K562 (cell line): Measurements from ENCODE around the gene MAML1.

Experiments
- ASH1L ChIP-seq: fragments of 450-650 bp; IDR thresholded peaks from 2 replicates; pipeline ENCODE4 v1.6.1; 2018; ENCODE audit warnings: borderline replicate concordance, mild to moderate bottlenecking, low read depth; ENCODE audit not compliant: partially characterized antibody
- NR2F6 ChIP-seq: fragments of 450-650 bp; formaldehyde crosslinking; IDR thresholded peaks from 2 replicates; pipeline ENCODE4 v1.4.0; 2020; ENCODE audit warnings: mild to moderate bottlenecking
- NR3C1 ChIP-seq: sonication (generic); formaldehyde crosslinking; IDR thresholded peaks from 2 replicates; pipeline ENCODE4 v1.8.1; 2022; ENCODE audit warnings: missing genetic modification reagents
- PHF20 ChIP-seq: fragments of 450-650 bp; IDR thresholded peaks from 2 replicates; pipeline ENCODE4 v1.6.1; 2018; ENCODE audit not compliant: partially characterized antibody
- RNF2 ChIP-seq: sonication (generic); IDR thresholded peaks from 2 replicates; pipeline ENCODE4 v1.6.1; 2016
- SIN3A ChIP-seq, 2 experiments: fragments of 150-350 bp in 1 of 2; IDR thresholded peaks; 2 replicates each; pipeline ENCODE4 v1.6.1; 2011 to 2016; ENCODE audit warnings: borderline replicate concordance in 2 of 2, low read depth in 2 of 2, low read length in 2 of 2, mild to moderate bottlenecking in 2 of 2, moderate library complexity in 2 of 2; ENCODE audit not compliant: control insufficient read depth in 1 of 2
- ZFX ChIP-seq: sonication (generic); formaldehyde crosslinking; IDR thresholded peaks from 2 replicates; pipeline ENCODE4 v1.8.0; 2022; ENCODE audit warnings: mild to moderate bottlenecking, missing genetic modification reagents, moderate library complexity
- ZNF133 ChIP-seq: fragments of 250-450 bp; sonication (Bioruptor Pico); IDR thresholded peaks from 2 replicates; pipeline ENCODE4 v1.4.0; 2020; ENCODE audit warnings: mild to moderate bottlenecking
- ZNF140 ChIP-seq: fragments of 250-450 bp; sonication (Bioruptor Pico); IDR thresholded peaks from 2 replicates; pipeline ENCODE4 v1.8.0; 2021; ENCODE audit warnings: moderate library complexity, mild to moderate bottlenecking, inconsistent platforms
- ZNF212 ChIP-seq: fragments of 450-650 bp; formaldehyde crosslinking; IDR thresholded peaks from 2 replicates; pipeline ENCODE4 v1.4.0; 2020; ENCODE audit warnings: mild to moderate bottlenecking
- ZNF384 ChIP-seq: IDR thresholded peaks from 2 replicates; pipeline ENCODE4 v1.6.1; 2012; ENCODE audit warnings: low read depth, low read length, improper control_type of control experiment
- TF ChIP-seq, protein P1 (sequence below): sonication (generic); formaldehyde crosslinking; IDR thresholded peaks from 2 replicates; pipeline ENCODE4 v1.9.0; 2022; ENCODE audit warnings: mild to moderate bottlenecking, missing genetic modification reagents
- TF ChIP-seq, protein P2 (sequence below): IDR thresholded peaks from 2 replicates; pipeline ENCODE4 v1.6.1; 2014; ENCODE audit warnings: antibody characterized with exemption

DNA sequence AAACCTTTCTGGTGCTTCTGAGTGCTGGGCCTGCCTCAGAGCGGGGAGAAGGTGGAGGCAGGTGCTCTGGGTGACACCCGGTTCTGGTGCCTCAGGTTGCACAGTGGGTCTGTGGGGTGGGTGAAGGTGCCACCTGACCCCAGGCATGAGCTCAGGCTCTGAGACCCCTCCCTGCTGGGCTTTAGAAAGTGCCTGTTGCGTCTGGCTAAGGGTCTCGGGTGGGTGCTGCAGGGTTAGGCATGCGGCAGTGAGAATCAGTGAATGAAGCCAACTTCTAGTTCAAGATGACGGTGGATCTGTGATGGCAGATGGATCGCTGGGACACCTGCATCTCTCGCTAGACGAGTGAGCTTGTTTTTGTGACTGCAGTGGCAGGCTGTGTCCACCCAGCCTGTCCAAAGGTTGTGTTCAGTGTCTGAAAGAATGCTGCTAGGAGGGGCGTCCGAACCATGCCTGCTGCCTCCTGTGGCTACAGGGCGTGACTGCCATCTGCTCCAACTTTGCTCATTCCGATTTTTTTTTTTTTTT is 93.1 kb downstream of the MAML1 start:
- TF ChIP-seq ZFX (CRISPR knock-in tag) (no peak), ZNF212 (CRISPR knock-in tag) (no peak), ZNF133 (no peak), PHF20 (no peak), RNF2 (no peak), ASH1L (no peak), ZNF384 (no peak), SIN3A (IDR thresholded peaks at IDR 0.05; ENCODE audit: borderline replicate concordance in 2 of 2, control insufficient read depth in 1 of 2, low read depth in 2 of 2, low read length in 2 of 2) (no peak), NR2F6 (CRISPR knock-in tag) (no peak), ZNF140 (CRISPR knock-in tag) (no peak), NR3C1 (CRISPR knock-in tag) (no peak)
- TF ChIP-seq, protein P1, sequence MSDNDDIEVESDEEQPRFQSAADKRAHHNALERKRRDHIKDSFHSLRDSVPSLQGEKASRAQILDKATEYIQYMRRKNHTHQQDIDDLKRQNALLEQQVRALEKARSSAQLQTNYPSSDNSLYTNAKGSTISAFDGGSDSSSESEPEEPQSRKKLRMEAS (CRISPR knock-in tag), result no peak
- TF ChIP-seq, protein P2, sequence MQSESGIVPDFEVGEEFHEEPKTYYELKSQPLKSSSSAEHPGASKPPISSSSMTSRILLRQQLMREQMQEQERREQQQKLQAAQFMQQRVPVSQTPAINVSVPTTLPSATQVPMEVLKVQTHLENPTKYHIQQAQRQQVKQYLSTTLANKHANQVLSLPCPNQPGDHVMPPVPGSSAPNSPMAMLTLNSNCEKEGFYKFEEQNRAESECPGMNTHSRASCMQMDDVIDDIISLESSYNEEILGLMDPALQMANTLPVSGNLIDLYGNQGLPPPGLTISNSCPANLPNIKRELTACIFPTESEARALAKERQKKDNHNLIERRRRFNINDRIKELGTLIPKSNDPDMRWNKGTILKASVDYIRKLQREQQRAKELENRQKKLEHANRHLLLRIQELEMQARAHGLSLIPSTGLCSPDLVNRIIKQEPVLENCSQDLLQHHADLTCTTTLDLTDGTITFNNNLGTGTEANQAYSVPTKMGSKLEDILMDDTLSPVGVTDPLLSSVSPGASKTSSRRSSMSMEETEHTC, result no peak
